H9 (cell line): ENCODE measurements around the gene SULT1A1. TPM values are rescaled to one million over a fixed set of nuclear protein-coding genes. Genes with fewer than 3 reads are reported as not detected.

Source experiments
- DNase-seq: peaks from one replicate; pipeline ENCODE4 v3.0.0-alpha.2; 2017
- H2AFZ ChIP-seq: one replicate; pipeline ENCODE4 v1.6.1; 2013; ENCODE audit warnings: mild to moderate bottlenecking, low read length, control low read depth, moderate library complexity
- H2AK5ac ChIP-seq: 2 replicates; pipeline ENCODE4 v1.6.1; 2013; ENCODE audit warnings: low read length, control low read depth, mixed read lengths; ENCODE audit not compliant: insufficient read length
- H2BK120ac ChIP-seq: one replicate; pipeline ENCODE4 v1.6.1; 2013; ENCODE audit warnings: low read depth, mild to moderate bottlenecking, low read length, control low read depth, inconsistent platforms; ENCODE audit not compliant: poor library complexity, severe bottlenecking
- H2BK12ac ChIP-seq: 2 replicates; pipeline ENCODE4 v1.6.1; 2013; ENCODE audit warnings: low read length, control low read depth, mixed read lengths, low read depth; ENCODE audit not compliant: insufficient read length
- H2BK15ac ChIP-seq: 2 replicates; pipeline ENCODE4 v1.6.1; 2013; ENCODE audit warnings: low read depth, low read length, control low read depth
- H2BK20ac ChIP-seq: one replicate; pipeline ENCODE4 v1.6.1; 2013; ENCODE audit warnings: low read depth, mild to moderate bottlenecking, low read length, control low read depth, inconsistent platforms; ENCODE audit not compliant: poor library complexity, severe bottlenecking
- H2BK5ac ChIP-seq: 2 replicates; pipeline ENCODE4 v1.6.1; 2013; ENCODE audit warnings: low read length, control low read depth, mixed read lengths; ENCODE audit not compliant: insufficient read length
- H3K14ac ChIP-seq: 2 replicates; pipeline ENCODE4 v1.6.1; 2013; ENCODE audit warnings: low read length, control low read depth; ENCODE audit not compliant: insufficient read depth
- H3K18ac ChIP-seq: 2 replicates; pipeline ENCODE4 v1.6.1; 2013; ENCODE audit warnings: low read depth, mild to moderate bottlenecking, mixed read lengths, low read length, control low read depth; ENCODE audit not compliant: insufficient read length
- H3K23ac ChIP-seq: 2 replicates; pipeline ENCODE4 v1.6.1; 2013; ENCODE audit warnings: low read length, control low read depth, mixed read lengths, low read depth; ENCODE audit not compliant: insufficient read length
- H3K23me2 ChIP-seq: 2 replicates; pipeline ENCODE4 v1.6.1; 2013; ENCODE audit warnings: low read depth, mild to moderate bottlenecking, mixed read lengths, low read length, control low read depth; ENCODE audit not compliant: insufficient read length, poor library complexity, severe bottlenecking
- H3K27ac ChIP-seq: 2 replicates; pipeline ENCODE4 v1.5.1; 2013; ENCODE audit warnings: low read length, control low read depth, mixed read lengths, low read depth; ENCODE audit not compliant: insufficient read length
- H3K27me3 ChIP-seq: 2 replicates; pipeline ENCODE4 v1.6.1; 2013; ENCODE audit warnings: low read length, control low read depth, inconsistent platforms; ENCODE audit not compliant: insufficient read depth
- H3K4ac ChIP-seq: 2 replicates; pipeline ENCODE4 v1.6.1; 2013; ENCODE audit warnings: low read depth, mild to moderate bottlenecking, control low read depth, inconsistent platforms, low read length, moderate library complexity
- H3K4me1 ChIP-seq: 2 replicates; pipeline ENCODE4 v1.6.1; 2013; ENCODE audit warnings: low read length, control low read depth, inconsistent platforms; ENCODE audit not compliant: insufficient read depth
- H3K4me2 ChIP-seq: 2 replicates; pipeline ENCODE4 v1.6.1; 2013; ENCODE audit warnings: low read length, control low read depth, mixed read lengths; ENCODE audit not compliant: insufficient read length, insufficient read depth
- H3K56ac ChIP-seq: 2 replicates; pipeline ENCODE4 v1.6.1; 2013; ENCODE audit warnings: low read depth, mild to moderate bottlenecking, mixed read lengths, low read length, control low read depth; ENCODE audit not compliant: insufficient read length
- H3K79me1 ChIP-seq: 2 replicates; pipeline ENCODE4 v1.6.1; 2013; ENCODE audit warnings: low read depth, mild to moderate bottlenecking, moderate library complexity, low read length, control low read depth, inconsistent platforms; ENCODE audit not compliant: insufficient read depth, poor library complexity, severe bottlenecking
- H3K79me2 ChIP-seq: 2 replicates; pipeline ENCODE4 v1.6.1; 2013; ENCODE audit warnings: low read length, control low read depth, inconsistent platforms; ENCODE audit not compliant: insufficient read depth
- H3K9ac ChIP-seq: 2 replicates; pipeline ENCODE4 v1.6.1; 2013; ENCODE audit warnings: low read length, control low read depth, mixed read lengths; ENCODE audit not compliant: insufficient read length; ENCODE audit errors: extremely low read depth
- H3K9me3 ChIP-seq: one replicate; pipeline ENCODE4 v1.6.1; 2013; ENCODE audit warnings: low read depth, low read length, inconsistent platforms; ENCODE audit not compliant: control insufficient read depth
- H3T11ph ChIP-seq: one replicate; pipeline ENCODE4 v1.6.1; 2013; ENCODE audit warnings: mild to moderate bottlenecking, low read length, control low read depth, inconsistent platforms
- H4K20me1 ChIP-seq: one replicate; pipeline ENCODE4 v1.6.1; 2013; ENCODE audit not compliant: control insufficient read depth, insufficient read length, insufficient read depth
- H4K5ac ChIP-seq: 2 replicates; pipeline ENCODE4 v1.6.1; 2013; ENCODE audit warnings: low read depth, mild to moderate bottlenecking, mixed read lengths, low read length, control low read depth; ENCODE audit not compliant: insufficient read length
- H4K8ac ChIP-seq: replicated peaks from 2 replicates; pipeline ENCODE4 v1.6.1; 2013; ENCODE audit warnings: low read length, control low read depth, mixed read lengths, low read depth; ENCODE audit not compliant: insufficient read length
- H4K91ac ChIP-seq: 2 replicates; pipeline ENCODE4 v1.6.1; 2013; ENCODE audit warnings: low read depth, mild to moderate bottlenecking, moderate library complexity, mixed read lengths, low read length, control low read depth; ENCODE audit not compliant: insufficient read length
- H3K27ac Mint-ChIP-seq, 3 experiments: 2 replicates in 2 of 3; 3 replicates in 1 of 3; pipeline ENCODE4 v1.8.0; 2020 to 2021; ENCODE audit warnings: mixed read lengths in 3 of 3, mild to moderate bottlenecking in 1 of 3, moderate library complexity in 1 of 3
- H3K27me3 Mint-ChIP-seq: 2 replicates; pipeline ENCODE4 v1.8.0; 2021; ENCODE audit warnings: low read depth, mild to moderate bottlenecking, moderate library complexity, mixed read lengths
- H3K36me3 Mint-ChIP-seq, 3 experiments: 2 replicates in 2 of 3; 3 replicates in 1 of 3; pipeline ENCODE4 v1.8.0; 2020 to 2021; ENCODE audit warnings: low read depth in 3 of 3, mixed read lengths in 3 of 3; ENCODE audit not compliant: insufficient read depth in 1 of 3
- H3K4me1 Mint-ChIP-seq, 2 experiments: 2 replicates each; pipeline ENCODE4 v1.8.0; 2020; ENCODE audit warnings: mixed read lengths in 2 of 2
- H3K4me3 Mint-ChIP-seq, 2 experiments: 2 replicates in 1 of 2; 3 replicates in 1 of 2; pipeline ENCODE4 v1.8.0; 2020 to 2021; ENCODE audit warnings: mild to moderate bottlenecking in 2 of 2, mixed read lengths in 2 of 2, moderate library complexity in 1 of 2
- H3K9me3 Mint-ChIP-seq, 2 experiments: 2 replicates in 1 of 2; 3 replicates in 1 of 2; pipeline ENCODE4 v1.8.0; 2020; ENCODE audit warnings: mild to moderate bottlenecking in 2 of 2, mixed read lengths in 2 of 2, moderate library complexity in 1 of 2
- whole genome bisulfite sequencing: extraction: QIAGEN DNeasy Blood & Tissue Kit; methylation state at CpG from one replicate; pipeline ENCODE4 v1.1.7; 2013; ENCODE audit warnings: missing lambda C conversion rate, low lambda C conversion rate, mixed read lengths; ENCODE audit not compliant: insufficient read length; ENCODE audit errors: extremely low coverage; 5-methylcytosine and 5-hydroxymethylcytosine counted together
- total RNA-seq: library from RNA; stranded (reverse); gene quantifications from 2 replicates; pipeline ENCODE4 v1.2.1, GENCODE V29; 2021
- TF ChIP-seq, protein P1 (sequence below): fragments of 200-600 bp; sonication (generic); conservative IDR thresholded peaks from 3 replicates; pipeline ENCODE4 v1.8.0; 2021; ENCODE audit warnings: antibody characterized with exemption, mild to moderate bottlenecking

SULT1A1 gene
- total RNA-seq, 1 experiment from 2014 or later = 4.8 TPM

DNA sequence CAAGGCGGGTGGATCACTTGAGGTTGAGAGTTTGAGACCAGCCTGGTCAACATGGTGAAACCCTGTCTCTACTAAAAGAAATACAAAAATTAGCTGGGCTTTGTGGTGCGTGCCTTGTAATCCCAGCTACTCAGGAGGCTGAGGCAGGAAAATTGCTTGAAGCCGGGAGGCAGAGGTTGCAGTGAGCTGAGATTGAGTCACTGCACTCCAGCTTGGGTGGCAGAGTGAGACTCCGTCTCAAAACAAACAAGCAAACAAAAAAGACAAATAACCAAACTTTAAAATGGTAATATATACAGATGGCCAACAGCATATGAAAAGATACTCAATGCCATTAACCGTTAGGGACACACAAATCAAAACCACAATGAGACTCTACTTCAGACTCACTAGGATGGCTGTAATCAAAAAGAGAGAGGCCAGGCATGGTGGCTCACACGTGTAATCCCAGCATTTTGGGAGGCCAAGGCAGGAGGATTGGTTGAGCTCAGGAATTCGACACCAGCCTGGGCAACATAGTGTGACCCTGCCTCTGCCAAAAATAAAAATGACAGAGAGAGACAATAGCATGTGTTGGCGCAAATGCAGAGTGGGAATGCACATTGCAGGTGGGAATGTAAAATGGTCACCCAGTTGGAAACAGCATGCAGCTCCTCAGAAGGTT, 34.3 kb downstream of the SULT1A1 start:
- Histone ChIP-seq H3K23ac (no peak overlapping the region), H2AFZ (no peak overlapping the region), H2AK5ac (no peak overlapping the region), H3K4me2 (no peak overlapping the region), H3K18ac (no peak overlapping the region), H2BK12ac (no peak overlapping the region), H3K9ac (no peak overlapping the region), H4K91ac (no peak overlapping the region), H3T11ph (no peak overlapping the region), H3K9me3 (no peaks in the 10 kb centered on the region), H4K20me1 (no peaks in the 10 kb centered on the region), H3K4me1 (no peaks in the 10 kb centered on the region; the same call in 1 of the 2 replicates), H4K8ac (no peak overlapping the region), H2BK20ac (no peak overlapping the region), H4K5ac (no peak overlapping the region), H2BK120ac (no peak overlapping the region), H3K79me2 (no peaks in the 10 kb centered on the region), H3K27ac (no peak overlapping the region), H2BK5ac (no peak overlapping the region), H3K79me1 (no peaks in the 10 kb centered on the region), H3K4ac (no peak overlapping the region), H3K56ac (no peak overlapping the region), H2BK15ac (no peak overlapping the region), H3K27me3 (no peaks in the 10 kb centered on the region), H3K23me2 (no peaks in the 10 kb centered on the region), H3K14ac (no peak overlapping the region)
- H3K36me3 Mint-ChIP-seq = peaks cover 0 to 3% (median 2%) of the 10 kb centered on the region in 3 experiments; a peak in 2 of 7 replicates
- no peak overlapping the region; a peak in 1 of 7 replicates for H3K27ac Mint-ChIP-seq
- no peak for DNase-seq
- TF ChIP-seq, protein P1, sequence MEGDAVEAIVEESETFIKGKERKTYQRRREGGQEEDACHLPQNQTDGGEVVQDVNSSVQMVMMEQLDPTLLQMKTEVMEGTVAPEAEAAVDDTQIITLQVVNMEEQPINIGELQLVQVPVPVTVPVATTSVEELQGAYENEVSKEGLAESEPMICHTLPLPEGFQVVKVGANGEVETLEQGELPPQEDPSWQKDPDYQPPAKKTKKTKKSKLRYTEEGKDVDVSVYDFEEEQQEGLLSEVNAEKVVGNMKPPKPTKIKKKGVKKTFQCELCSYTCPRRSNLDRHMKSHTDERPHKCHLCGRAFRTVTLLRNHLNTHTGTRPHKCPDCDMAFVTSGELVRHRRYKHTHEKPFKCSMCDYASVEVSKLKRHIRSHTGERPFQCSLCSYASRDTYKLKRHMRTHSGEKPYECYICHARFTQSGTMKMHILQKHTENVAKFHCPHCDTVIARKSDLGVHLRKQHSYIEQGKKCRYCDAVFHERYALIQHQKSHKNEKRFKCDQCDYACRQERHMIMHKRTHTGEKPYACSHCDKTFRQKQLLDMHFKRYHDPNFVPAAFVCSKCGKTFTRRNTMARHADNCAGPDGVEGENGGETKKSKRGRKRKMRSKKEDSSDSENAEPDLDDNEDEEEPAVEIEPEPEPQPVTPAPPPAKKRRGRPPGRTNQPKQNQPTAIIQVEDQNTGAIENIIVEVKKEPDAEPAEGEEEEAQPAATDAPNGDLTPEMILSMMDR = no peak
- no peaks in the 10 kb centered on the region for H3K9me3 Mint-ChIP-seq
- H3K4me1 Mint-ChIP-seq = peaks cover 27 to 28% of the 10 kb centered on the region in 2 experiments
- H3K4me3 Mint-ChIP-seq = no peak overlapping the region
- H3K27me3 Mint-ChIP-seq = no peaks in the 10 kb centered on the region
- no CpG with 5 or more reads among the region's 8 CpGs for WGBS
